Endothelial cell of umbilical vein (primary cell): Measurements from ENCODE around the gene RRAS. TPM values are rescaled to one million over a fixed set of nuclear protein-coding genes. Genes with fewer than 3 reads are reported as not detected.
A peak's percentile ranks its signal among the peaks of the same experiment; 100 is the strongest.

ENCODE experiments used
- BruUV-seq: library from RNA; stranded (reverse); fragments of 400-500 nt; replicated peaks from 2 replicates; lab custom pipeline; 2021; lab: Mats Ljungman, UMichigan
- CTCF ChIA-PET: fragments of 300-600, 350-600 bp; sonication (Branson Sonifier 250); formaldehyde crosslinking; loops from one replicate; lab custom pipeline; 2021; ENCODE audit warnings: antibody characterized with exemption, inconsistent platforms; lab: Charles Lee
- POLR2A ChIA-PET: fragments of 300-600, 350-600 bp; sonication (Branson Sonifier 250); formaldehyde crosslinking; loops from one replicate; lab custom pipeline; 2021; ENCODE audit warnings: antibody characterized with exemption, inconsistent platforms; lab: Charles Lee
- DNase-seq: peaks from one replicate; pipeline ENCODE4 v3.0.0-alpha.2; 2011; ENCODE audit warnings: low read depth, low spot score
- FAIRE-seq: peaks from 2 replicates; lab custom pipeline; 2011; peaks lifted over from hg19 to GRCh38; lab: Jason Lieb, UNC
- H2AFZ ChIP-seq: 2 replicates; pipeline ENCODE4 v1.6.0; 2012; ENCODE audit warnings: low read depth, low read length, control low read depth, inconsistent platforms
- H3K27ac ChIP-seq: 2 replicates; pipeline ENCODE4 v1.5.1; 2011; ENCODE audit warnings: low read depth, mild to moderate bottlenecking, control low read depth, low read length, moderate library complexity; ENCODE audit not compliant: insufficient read depth
- H3K27me3 ChIP-seq, 2 experiments: 2 replicates each; pipeline versions ENCODE4 v1.6.0 to v1.6.1; 2011; ENCODE audit warnings: low read length in 2 of 2, mixed read lengths in 1 of 2; ENCODE audit not compliant: control insufficient read depth in 2 of 2, insufficient read depth in 2 of 2
- H3K36me3 ChIP-seq, 2 experiments: 2 replicates in 1 of 2; 3 replicates in 1 of 2; pipeline ENCODE4 v1.5.1; 2011; ENCODE audit warnings: low read length in 2 of 2, mild to moderate bottlenecking in 1 of 2, moderate library complexity in 1 of 2; ENCODE audit not compliant: control insufficient read depth in 2 of 2, insufficient read depth in 2 of 2; ENCODE audit errors: extremely low read depth in 1 of 2
- H3K4me1 ChIP-seq: 3 replicates; pipeline ENCODE4 v1.5.1; 2011; ENCODE audit warnings: mild to moderate bottlenecking, low read length; ENCODE audit not compliant: control insufficient read depth, insufficient read depth; ENCODE audit errors: extremely low read depth
- H3K4me2 ChIP-seq: 2 replicates; pipeline ENCODE4 v1.6.1; 2011; ENCODE audit warnings: low read length, control low read depth, mixed read lengths; ENCODE audit not compliant: insufficient read depth
- H3K4me3 ChIP-seq, 3 experiments: fragments of 200-600 bp in 1 of 3; sonication (generic), shearing (Covaris generic) in 1 of 3; replicated peaks in 1 of 3; 2 replicates each; pipeline ENCODE4 v1.5.1; 2011 to 2016; ENCODE audit warnings: control low read depth in 3 of 3, low read length in 3 of 3, mild to moderate bottlenecking in 2 of 3, inconsistent platforms in 1 of 3, low read depth in 1 of 3, moderate library complexity in 1 of 3; ENCODE audit not compliant: insufficient read depth in 1 of 3
- H3K79me2 ChIP-seq: 2 replicates; pipeline ENCODE4 v1.6.0; 2012; ENCODE audit warnings: low read length, inconsistent platforms; ENCODE audit not compliant: control insufficient read depth, insufficient read depth
- H3K9ac ChIP-seq: replicated peaks from 2 replicates; pipeline ENCODE3; 2011; ENCODE audit warnings: low read length, control low read depth; ENCODE audit not compliant: insufficient read depth; ENCODE audit errors: extremely low read depth
- H3K9me1 ChIP-seq: replicated peaks from 3 replicates; pipeline ENCODE4 v1.6.0; 2011; ENCODE audit warnings: mild to moderate bottlenecking, low read length; ENCODE audit not compliant: control insufficient read depth, insufficient read depth; ENCODE audit errors: extremely low read depth
- H3K9me3 ChIP-seq: replicated peaks from 2 replicates; pipeline ENCODE4 v1.5.1; 2012; ENCODE audit warnings: low read length, inconsistent platforms; ENCODE audit not compliant: control insufficient read depth, insufficient read depth
- H4K20me1 ChIP-seq: replicated peaks from 2 replicates; pipeline ENCODE3; 2011; ENCODE audit warnings: mild to moderate bottlenecking, low read length; ENCODE audit not compliant: control insufficient read depth, insufficient read depth; ENCODE audit errors: extremely low read depth
- EZH2 ChIP-seq: IDR thresholded peaks from 2 replicates; pipeline ENCODE4 v1.6.1; 2012; ENCODE audit warnings: borderline replicate concordance, low read depth, mild to moderate bottlenecking, moderate library complexity, low read length, inconsistent platforms; ENCODE audit not compliant: severe bottlenecking
- FOS ChIP-seq: IDR thresholded peaks from 2 replicates; pipeline ENCODE4 v1.6.1; 2011; ENCODE audit warnings: mild to moderate bottlenecking, low read length, moderate library complexity, borderline replicate concordance; ENCODE audit not compliant: insufficient read depth
- GATA2 ChIP-seq: IDR thresholded peaks from 2 replicates; pipeline ENCODE4 v1.7.0; 2011; ENCODE audit warnings: low read depth, mild to moderate bottlenecking, moderate library complexity, mixed read lengths, low read length; ENCODE audit not compliant: insufficient read length, insufficient read depth
- JUN ChIP-seq: IDR thresholded peaks from 2 replicates; pipeline ENCODE4 v1.6.1; 2011; ENCODE audit warnings: borderline replicate concordance, low read depth; ENCODE audit not compliant: insufficient read length, insufficient read depth
- MYC ChIP-seq: IDR thresholded peaks from one replicate; pipeline ENCODE4 v1.6.1; 2011; ENCODE audit warnings: mild to moderate bottlenecking, low read depth, low read length
- POLR2A ChIP-seq: IDR thresholded peaks from 2 replicates; pipeline ENCODE4 v1.6.1; 2012; ENCODE audit warnings: low read depth, mild to moderate bottlenecking, control low read depth, low read length
- POLR2AphosphoS5 ChIP-seq: IDR thresholded peaks from 2 replicates; pipeline ENCODE4 v1.6.1; 2012; ENCODE audit warnings: low read depth, mild to moderate bottlenecking, control low read depth, low read length, moderate library complexity; ENCODE audit not compliant: insufficient read depth
- dilution Hi-C: fragments of 300-500 bp; cut with MboI; formaldehyde crosslinking; loops from one replicate; pipeline ENCODE4 v1.15.0; 2019; ENCODE audit warnings: low sequenced_read_pairs; ENCODE audit not compliant: extremely low pct_ligation_motif_present
- intact Hi-C: fragments of 100-400 bp; cut with micrococcal nuclease; formaldehyde crosslinking; loops from one replicate; pipeline ENCODE4 v1.10.0; 2022
- polyA plus RNA-seq, 4 experiments: library from polyadenylated mRNA; depleted of rRNA in 3 of 4; stranded (reverse) in 3 of 4; unstranded in 1 of 4; fragments of >200 nt; gene quantifications; 2 replicates each; pipeline versions ENCODE4 v1.2.1 to v1.2.3, GENCODE V29; 2011 to 2012; ENCODE audit warnings: missing spikeins in 1 of 4
- total RNA-seq: library from RNA; stranded (reverse); gene quantifications from 2 replicates; pipeline ENCODE4 v1.2.3, GENCODE V29; 2021
- TF ChIP-seq, protein P1 (sequence below): IDR thresholded peaks from 2 replicates; pipeline ENCODE4 v1.6.1; 2011; ENCODE audit not compliant: insufficient read depth, insufficient read length
- TF ChIP-seq, protein P2 (sequence below), 2 donors: IDR thresholded peaks; 1 replicate in 1 of 2; 2 replicates in 1 of 2; pipeline ENCODE4 v1.5.1; 2011; ENCODE audit warnings: low read length in 2 of 2, mild to moderate bottlenecking in 2 of 2, moderate library complexity in 2 of 2, control low read depth in 1 of 2, inconsistent platforms in 1 of 2, low read depth in 1 of 2; ENCODE audit not compliant: insufficient read depth in 1 of 2; ENCODE audit errors: extremely low read depth in 1 of 2

Gene RRAS
- total and polyA plus RNA-seq, 2 donors (not counting 3 experiments of a cell fraction or from before 2014, with no cell fraction given) = 89.5 to 250 TPM

DNA sequence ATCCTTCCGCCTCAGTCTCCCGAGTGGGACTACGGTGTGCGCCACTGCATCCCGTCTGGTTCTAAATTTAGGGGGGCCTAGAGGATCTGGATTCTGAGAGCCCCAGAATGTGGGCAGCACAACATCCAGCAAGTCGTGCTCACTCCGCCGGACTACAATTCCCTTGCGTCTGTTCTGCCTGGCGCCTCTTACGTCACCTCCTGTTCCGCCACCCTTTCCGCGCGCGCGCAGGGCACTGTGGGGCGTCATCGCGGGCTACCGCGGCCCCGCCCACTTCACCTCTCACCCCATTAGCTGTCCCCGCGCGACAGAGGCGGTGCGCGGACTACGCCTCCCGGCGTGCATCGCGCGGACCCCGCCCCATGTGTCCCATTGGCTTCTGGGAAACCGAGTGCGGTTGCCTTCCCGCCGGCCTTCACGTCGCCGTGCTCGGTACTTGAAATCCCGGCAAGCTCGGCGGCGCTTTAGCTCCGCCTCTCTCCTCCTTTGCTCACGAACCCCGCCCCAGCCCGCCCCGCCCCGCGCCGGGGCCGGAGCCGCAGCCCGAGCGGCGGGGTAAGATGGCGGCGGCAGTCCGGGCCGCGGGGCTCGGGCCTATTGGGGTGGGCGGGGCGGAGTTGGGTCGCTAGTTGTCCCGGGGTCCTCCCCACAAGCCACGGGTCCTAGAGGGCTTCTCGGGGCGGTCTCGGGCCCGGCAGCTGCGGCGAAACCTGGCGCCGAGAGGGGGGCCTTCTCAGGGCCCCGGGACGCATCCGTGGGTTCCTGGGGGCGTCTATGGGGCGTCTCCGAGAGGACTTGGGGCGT is 1.9 kb upstream of the RRAS start, which contains the start of gene SCAF1:
Gene SCAF1, plus strand, starts transcription at position 522 of the 804 bp plus-strand sequence. CDS start 2,818 bp downstream, outside the sequence.
- no TSS peak for BruUV-seq
- Histone ChIP-seq H3K27ac (peak within 1 kb of the TSS; percentile 99), H4K20me1 (no peaks in the 10 kb centered on the region), H3K9ac (peak within 1 kb of the TSS; percentile 99), H3K9me3 (no peaks in the 10 kb centered on the region), H3K9me1 (no peaks in the 10 kb centered on the region), H3K36me3 (peaks cover 0 to 12% of the 10 kb centered on the region in 2 experiments), H3K27me3 (no peaks in the 10 kb centered on the region), H3K4me3 (peak within 1 kb of the TSS; percentile 93 to 97 (median 96)), H3K4me1 (peaks cover 33% of the 10 kb centered on the region), H2AFZ (peak within 1 kb of the TSS; percentile 42), H3K4me2 (peak within 1 kb of the TSS; percentile 96), H3K79me2 (peaks cover 53% of the 10 kb centered on the region)
- dilution Hi-C loops = no loop called here
- FAIRE-seq = peak; percentile 95
- ChIA-PET POLR2A (interaction anchor here (0.6 to 1.2 kb wide), 7 partner anchors 13 to 147 kb away, joined by 3 to 6 read pairs (median 4); partner anchors contain the start of genes BCL2L12, IRF3, PRMT1 and RCN3), CTCF (interaction anchor here (0.7 to 2.4 kb wide), 4 partner anchors 23 to 72 kb away, joined by 3 to 9 read pairs (median 4); partner anchors contain the start of genes BCL2L12, IRF3 and PRMT1)
- TF ChIP-seq, protein P1, sequence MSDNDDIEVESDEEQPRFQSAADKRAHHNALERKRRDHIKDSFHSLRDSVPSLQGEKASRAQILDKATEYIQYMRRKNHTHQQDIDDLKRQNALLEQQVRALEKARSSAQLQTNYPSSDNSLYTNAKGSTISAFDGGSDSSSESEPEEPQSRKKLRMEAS = peak; percentile 20
- TF ChIP-seq POLR2AphosphoS5 (peak; percentile 47), JUN (peak; percentile 48), GATA2 (no peak), EZH2 (no peak), POLR2A (peak; percentile 72), FOS (peak; percentile 9), MYC (peak; percentile 56)
- TF ChIP-seq, protein P2, sequence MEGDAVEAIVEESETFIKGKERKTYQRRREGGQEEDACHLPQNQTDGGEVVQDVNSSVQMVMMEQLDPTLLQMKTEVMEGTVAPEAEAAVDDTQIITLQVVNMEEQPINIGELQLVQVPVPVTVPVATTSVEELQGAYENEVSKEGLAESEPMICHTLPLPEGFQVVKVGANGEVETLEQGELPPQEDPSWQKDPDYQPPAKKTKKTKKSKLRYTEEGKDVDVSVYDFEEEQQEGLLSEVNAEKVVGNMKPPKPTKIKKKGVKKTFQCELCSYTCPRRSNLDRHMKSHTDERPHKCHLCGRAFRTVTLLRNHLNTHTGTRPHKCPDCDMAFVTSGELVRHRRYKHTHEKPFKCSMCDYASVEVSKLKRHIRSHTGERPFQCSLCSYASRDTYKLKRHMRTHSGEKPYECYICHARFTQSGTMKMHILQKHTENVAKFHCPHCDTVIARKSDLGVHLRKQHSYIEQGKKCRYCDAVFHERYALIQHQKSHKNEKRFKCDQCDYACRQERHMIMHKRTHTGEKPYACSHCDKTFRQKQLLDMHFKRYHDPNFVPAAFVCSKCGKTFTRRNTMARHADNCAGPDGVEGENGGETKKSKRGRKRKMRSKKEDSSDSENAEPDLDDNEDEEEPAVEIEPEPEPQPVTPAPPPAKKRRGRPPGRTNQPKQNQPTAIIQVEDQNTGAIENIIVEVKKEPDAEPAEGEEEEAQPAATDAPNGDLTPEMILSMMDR (IDR thresholded peaks at IDR 0.05; ENCODE audit: extremely low read depth in 1 of 2, insufficient read depth in 1 of 2, low read depth in 1 of 2, low read length in 2 of 2) = no peak
- peak; percentile 100 for DNase-seq
- intact Hi-C loops = loop anchor here (2.0 to 5.0 kb wide), 5 partner anchors 145 to 287 kb away; partner anchors contain the start of genes AKT1S1, ALDH16A1, ATF5 and NUP62
